ENCODE data around the gene SIRT4. TPM values are rescaled to one million over a fixed set of nuclear protein-coding genes. Genes with fewer than 3 reads are reported as not detected.

SIRT4 gene
- total and polyA plus RNA-seq, 2 of the 13 experiments (the other 11 are each of a cell fraction or from before 2014, with no cell fraction given), result 3.4 to 5.8 TPM

DNA sequence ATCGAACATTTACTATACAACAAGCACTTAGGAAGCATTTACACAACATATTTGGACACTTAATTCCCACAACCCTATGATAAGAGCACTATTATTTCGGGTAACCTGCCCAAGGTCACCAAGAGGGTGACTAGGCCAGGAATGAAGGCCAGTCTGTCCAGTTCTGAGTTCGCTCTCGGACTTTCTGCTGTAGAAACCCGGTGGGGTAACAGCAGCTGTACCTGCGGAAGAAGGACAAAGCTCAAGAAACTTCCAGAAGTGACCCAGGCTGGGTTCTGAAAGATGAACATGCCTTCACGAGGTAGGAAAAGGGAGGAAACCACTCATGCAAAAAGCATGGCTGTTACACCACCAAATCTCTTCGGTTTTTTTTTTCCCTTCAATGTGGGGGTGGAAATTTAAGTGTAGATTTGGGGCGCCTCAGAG, 14.7 kb downstream of the SIRT4 start (continued):
- TF ChIP-seq, protein P1, sequence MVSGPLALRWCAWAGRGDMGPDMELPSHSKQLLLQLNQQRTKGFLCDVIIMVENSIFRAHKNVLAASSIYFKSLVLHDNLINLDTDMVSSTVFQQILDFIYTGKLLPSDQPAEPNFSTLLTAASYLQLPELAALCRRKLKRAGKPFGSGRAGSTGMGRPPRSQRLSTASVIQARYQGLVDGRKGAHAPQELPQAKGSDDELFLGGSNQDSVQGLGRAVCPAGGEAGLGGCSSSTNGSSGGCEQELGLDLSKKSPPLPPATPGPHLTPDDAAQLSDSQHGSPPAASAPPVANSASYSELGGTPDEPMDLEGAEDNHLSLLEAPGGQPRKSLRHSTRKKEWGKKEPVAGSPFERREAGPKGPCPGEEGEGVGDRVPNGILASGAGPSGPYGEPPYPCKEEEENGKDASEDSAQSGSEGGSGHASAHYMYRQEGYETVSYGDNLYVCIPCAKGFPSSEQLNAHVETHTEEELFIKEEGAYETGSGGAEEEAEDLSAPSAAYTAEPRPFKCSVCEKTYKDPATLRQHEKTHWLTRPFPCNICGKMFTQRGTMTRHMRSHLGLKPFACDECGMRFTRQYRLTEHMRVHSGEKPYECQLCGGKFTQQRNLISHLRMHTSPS (CRISPR knock-in tag; IDR thresholded peaks at IDR 0.05; ENCODE audit: low read depth), result no peak
- TF ChIP-seq LCORL (IDR thresholded peaks at IDR 0.05), result no peak
- 0 out of 2 replicates have a peak, but pooled peaks have one; percentile 17 for TF ChIP-seq LCORL (CRISPR knock-in tag; IDR thresholded peaks at IDR 0.05)
- 0 out of 2 replicates have a peak, but pooled peaks have one; percentile 16 for TF ChIP-seq ESRRA (CRISPR knock-in tag; IDR thresholded peaks at IDR 0.05; ENCODE audit: low read depth)
- TF ChIP-seq ZZZ3 (CRISPR knock-in tag; IDR thresholded peaks at IDR 0.05; ENCODE audit: borderline replicate concordance), result no peak
- TF ChIP-seq, protein P2, sequence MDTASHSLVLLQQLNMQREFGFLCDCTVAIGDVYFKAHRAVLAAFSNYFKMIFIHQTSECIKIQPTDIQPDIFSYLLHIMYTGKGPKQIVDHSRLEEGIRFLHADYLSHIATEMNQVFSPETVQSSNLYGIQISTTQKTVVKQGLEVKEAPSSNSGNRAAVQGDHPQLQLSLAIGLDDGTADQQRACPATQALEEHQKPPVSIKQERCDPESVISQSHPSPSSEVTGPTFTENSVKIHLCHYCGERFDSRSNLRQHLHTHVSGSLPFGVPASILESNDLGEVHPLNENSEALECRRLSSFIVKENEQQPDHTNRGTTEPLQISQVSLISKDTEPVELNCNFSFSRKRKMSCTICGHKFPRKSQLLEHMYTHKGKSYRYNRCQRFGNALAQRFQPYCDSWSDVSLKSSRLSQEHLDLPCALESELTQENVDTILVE (CRISPR knock-in tag; IDR thresholded peaks at IDR 0.05), result peak; percentile 11; the same call in 1 of the 2 replicates

DNA sequence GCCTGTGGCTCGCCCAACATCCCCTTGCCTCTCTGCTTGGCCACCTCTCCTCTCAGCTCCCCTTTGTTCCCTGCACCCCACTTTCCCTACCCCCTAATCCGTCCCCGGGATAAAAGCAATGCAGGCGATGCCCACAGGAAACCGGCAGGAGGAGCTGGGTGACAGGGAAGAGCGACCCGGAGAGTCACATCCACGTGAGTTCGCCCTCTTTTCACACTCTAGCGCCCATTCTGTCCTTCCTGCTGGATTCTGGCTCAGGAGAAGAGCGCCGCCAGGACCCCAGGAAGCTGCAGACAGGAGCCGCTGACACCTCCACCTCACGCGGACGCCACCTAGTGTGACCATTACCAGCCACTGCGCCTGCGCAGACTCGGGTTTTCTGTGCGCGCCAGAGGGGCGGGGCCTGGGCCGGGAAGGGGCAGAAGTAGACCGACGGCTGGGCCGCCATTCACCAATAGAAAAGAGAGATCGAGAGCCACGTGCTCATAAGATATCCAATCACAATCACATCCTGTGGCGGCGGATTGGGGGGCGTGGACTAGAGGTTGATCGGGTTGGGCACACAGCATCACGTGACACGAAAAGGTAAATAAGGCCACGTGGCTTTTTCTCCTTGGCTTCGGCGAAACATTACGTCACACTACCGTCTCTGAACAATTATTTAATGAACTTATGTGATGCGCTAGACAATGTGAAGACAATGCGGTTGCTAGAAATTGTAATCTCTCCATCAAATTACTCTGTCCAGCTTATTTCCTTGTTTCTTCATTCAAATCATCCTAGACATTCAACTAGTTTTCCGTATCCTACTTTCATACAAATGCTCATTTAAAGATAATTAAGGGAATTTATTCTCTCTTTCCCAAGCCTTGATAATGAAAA, 15.3 kb downstream of the SIRT4 start:
- no peaks in the 10 kb centered on the region for H3K9me3 ChIP-seq (ENCODE audit: low read length)
- H3K4me2 ChIP-seq (ENCODE audit: low read depth, low read length), result peak overlapping the region; percentile 95
- H4K20me1 ChIP-seq (ENCODE audit: insufficient read depth, low read length), result no peaks in the 10 kb centered on the region
- peak overlapping the region; percentile 90 for H3K27ac ChIP-seq (ENCODE audit: extremely low read length, insufficient read depth, low read length)
- peak overlapping the region; percentile 70 to 82 (median 70) for H3K4me3 ChIP-seq (replicated peaks in 1 of 3; ENCODE audit: insufficient read depth in 1 of 3, low read depth in 2 of 3, low read length in 3 of 3)
- no peaks in the 10 kb centered on the region for H3K36me3 ChIP-seq (replicated peaks in 1 of 2; ENCODE audit: control insufficient read depth in 1 of 2, insufficient read depth in 2 of 2, low read length in 2 of 2)
- peaks cover 4% of the 10 kb centered on the region for H3K79me2 ChIP-seq (ENCODE audit: insufficient read depth, low read length)
- ChIA-PET POLR2A (interaction anchor here (0.5 to 7.1 kb wide), 11 partner anchors 9 to 152 kb away, joined by 3 to 76 read pairs (median 4); partner anchors contain the start of genes COX6A1, RNU4-1, RNU4-2 and RPLP0), CTCF (ENCODE audit: low intra/inter-chr PET ratio, low total read pairs) (interaction anchor here (1.7 kb wide), 1 partner anchor 15 kb away, joined by 5 read pairs; the partner anchor contains the start of gene SIRT4)
- H3K27me3 ChIP-seq (ENCODE audit: control insufficient read depth in 1 of 2, insufficient read depth in 2 of 2, low read length in 2 of 2), result no peaks in the 10 kb centered on the region; a peak in 1 of 5 replicates
- no TSS peak for BruUV-seq (replicated peaks)
- WGBS (ENCODE audit: low lambda C conversion rate), result 5% methylated on average over 34 of the region's 42 CpGs
- ATAC-seq (peak; percentile 89), FAIRE-seq (peak; percentile 87), DNase-seq (ENCODE audit: low spot score) (peak; percentile 99)
- in situ Hi-C loops (cut with HindIII; ENCODE audit: extremely low pct_ligation_motif_present, low pct_unique_long_range_greater_than_20kb) (no loop called here), intact Hi-C loops (cut with micrococcal nuclease; ENCODE audit: unreplicated experiment) (no loop called here)
- peaks cover 34% of the 10 kb centered on the region for H3K4me1 ChIP-seq (ENCODE audit: insufficient read depth, low read length)
- peak overlapping the region; percentile 21 for H2AFZ ChIP-seq (ENCODE audit: low read length)
- peak overlapping the region; percentile 95 for H3K9ac ChIP-seq (ENCODE audit: insufficient read depth, low read depth, low read length)
- TF ChIP-seq ONECUT2 (CRISPR knock-in tag; IDR thresholded peaks at IDR 0.05), result no peak
- peak; percentile 46; the same call in 1 of the 2 replicates for TF ChIP-seq SP5 (CRISPR knock-in tag; IDR thresholded peaks at IDR 0.05; ENCODE audit: borderline replicate concordance, low read depth)
- TF ChIP-seq ZNF709 (CRISPR knock-in tag; IDR thresholded peaks at IDR 0.05), result no peak
- peak; percentile 27 to 54; a peak in 2 of 4 replicates for TF ChIP-seq KLF16 (CRISPR knock-in tag; IDR thresholded peaks at IDR 0.05)
- no peak for TF ChIP-seq ZBTB1 (CRISPR knock-in tag; IDR thresholded peaks at IDR 0.05; ENCODE audit: borderline replicate concordance)

All from HepG2 (cell line).